Fibroblast of skin of back (primary cell): ENCODE data around the gene SLC25A51.
"Not testable (repeated sequence)": the region's sequence is repeated elsewhere in the genome, so short reads cannot be mapped to it uniquely, and the experiment has no call there.

Experiments
- DNase-seq: peaks from one replicate; pipeline ENCODE4 v3.0.0-alpha.2; 2013

Gene SLC25A51

GRCh38 chr9:37902796-37903646 is 906 bp downstream of the SLC25A51 start:
- peak; percentile 36 for DNase-seq

GRCh38 chr9:37902131-37902530 is 1.8 kb downstream of the SLC25A51 start:
- DNase-seq, result no peak

- peak; percentile 78 for DNase-seq
Observed at GRCh38 chr9:37899041-37899440, 4.9 kb downstream of the SLC25A51 start.

- DNase-seq, result no peak
Observed at GRCh38 chr9:37897665-37898064, 6.3 kb downstream of the SLC25A51 start.

GRCh38 chr9:37892063-37892462 is 11.9 kb downstream of the SLC25A51 start:
- DNase-seq, result no peak

GRCh38 chr9:37891042-37891441 is 12.9 kb downstream of the SLC25A51 start:
- not testable (repeated sequence) for DNase-seq

GRCh38 chr9:37889536-37889935 is 14.4 kb downstream of the SLC25A51 start:
- no peak for DNase-seq

- DNase-seq, result not testable (repeated sequence)
Observed at GRCh38 chr9:37887977-37888583, 15.8 kb downstream of the SLC25A51 start.

GRCh38 chr9:37880916-37881479 is 22.9 kb downstream of the SLC25A51 start:
- no peak for DNase-seq

GRCh38 chr9:37876376-37876775 is 27.6 kb downstream of the SLC25A51 start:
- no peak for DNase-seq

GRCh38 chr9:37873955-37874354 is 30.0 kb downstream of the SLC25A51 start:
- no peak for DNase-seq

- DNase-seq, result no peak
Observed at GRCh38 chr9:37870799-37871176, 33.1 kb downstream of the SLC25A51 start.

- no peak for DNase-seq
Observed at GRCh38 chr9:37870081-37870798, 33.7 kb downstream of the SLC25A51 start.

- DNase-seq, result no peak
Observed at GRCh38 chr9:37862530-37862929, 41.4 kb downstream of the SLC25A51 start.

- DNase-seq, result peak; percentile 2
Observed at GRCh38 chr9:37859043-37859442, 44.9 kb downstream of the SLC25A51 start.

- no peak for DNase-seq
Observed at GRCh38 chr9:37856551-37856950, 47.4 kb downstream of the SLC25A51 start.

GRCh38 chr9:37852222-37852621 is 51.7 kb downstream of the SLC25A51 start:
- DNase-seq, result no peak

GRCh38 chr9:37840560-37841194 is 63.2 kb downstream of the SLC25A51 start:
- DNase-seq, result peak; percentile 82

- DNase-seq, result peak; percentile 45
Observed at GRCh38 chr9:37839496-37840461, 64.1 kb downstream of the SLC25A51 start.
